ENCODE results near the gene NMNAT2. TPM values are rescaled to one million over a fixed set of nuclear protein-coding genes. Genes with fewer than 3 reads are reported as not detected.

The NMNAT2 gene
- total RNA-seq: 1 to 10 TPM in 2 of 3 donors, under 1 TPM in 1; 0.29 to 2.4 (median 1.6) TPM

GRCh38 chr1:183417772-183418491 lies at the start of gene NMNAT2:
Gene NMNAT2, minus strand, starts transcription at chr1:183418380. Its CDS starts 113 bp downstream, at chr1:183418267.
- Histone ChIP-seq H3K9me3 (no peaks in the 10 kb centered on the region), H3K4me3 (peak within 1 kb of the TSS; percentile 3 to 60 (median 36)), H3K36me3 (no peaks in the 10 kb centered on the region), H3K4me1 (peaks cover 4 to 14% of the 10 kb centered on the region in 2 donors), H3K27me3 (peaks cover 0 to 43% of the 10 kb centered on the region in 2 donors), H3K27ac (no peak within 1 kb of the TSS)
- TF ChIP-seq POLR2A (IDR thresholded peaks at IDR 0.05) (no peak), CTCF (IDR thresholded peaks at IDR 0.05) (no peak), POLR2AphosphoS5 (IDR thresholded peaks at IDR 0.05) (no peak)
- DNase-seq (ENCODE audit: low spot score in 2 of 2): no peak
- intact Hi-C loops (cut with DNase I; ENCODE audit: low total_unique reads): no loop called here

- no peaks in the 10 kb centered on the region for H3K27me3 ChIP-seq
- TF ChIP-seq CTCF (IDR thresholded peaks at IDR 0.05) (no peak), POLR2AphosphoS5 (IDR thresholded peaks at IDR 0.05) (no peak), POLR2A (IDR thresholded peaks at IDR 0.05) (no peak)
- no peak overlapping the region for H3K27ac ChIP-seq
- no peaks in the 10 kb centered on the region for H3K36me3 ChIP-seq
- no peak for DNase-seq (ENCODE audit: low spot score in 2 of 2)
- H3K4me1 ChIP-seq: no peaks in the 10 kb centered on the region
- intact Hi-C loops (cut with DNase I; ENCODE audit: low total_unique reads): no loop called here
- no peak overlapping the region for H3K4me3 ChIP-seq
- no peaks in the 10 kb centered on the region for H3K9me3 ChIP-seq
Observed at GRCh38 chr1:183467687-183468086, 49.5 kb upstream of the NMNAT2 start.

GRCh38 chr1:183466781-183467180 lies 48.6 kb upstream of the NMNAT2 start:
- no peaks in the 10 kb centered on the region for H3K4me1 ChIP-seq
- no peaks in the 10 kb centered on the region for H3K27me3 ChIP-seq
- DNase-seq (ENCODE audit: low spot score in 2 of 2): no peak
- intact Hi-C loops (cut with DNase I; ENCODE audit: low total_unique reads): no loop called here
- TF ChIP-seq CTCF (IDR thresholded peaks at IDR 0.05): no peak
- TF ChIP-seq POLR2AphosphoS5 (IDR thresholded peaks at IDR 0.05): no peak
- TF ChIP-seq POLR2A (IDR thresholded peaks at IDR 0.05): no peak
- H3K4me3 ChIP-seq: no peak overlapping the region
- no peaks in the 10 kb centered on the region for H3K9me3 ChIP-seq
- no peak overlapping the region for H3K27ac ChIP-seq
- H3K36me3 ChIP-seq: no peaks in the 10 kb centered on the region

GRCh38 chr1:183463566-183463965 lies 45.4 kb upstream of the NMNAT2 start:
- TF ChIP-seq POLR2A (IDR thresholded peaks at IDR 0.05): no peak
- no peak for TF ChIP-seq CTCF (IDR thresholded peaks at IDR 0.05)
- TF ChIP-seq POLR2AphosphoS5 (IDR thresholded peaks at IDR 0.05): no peak
- Histone ChIP-seq H3K36me3 (no peaks in the 10 kb centered on the region), H3K27me3 (no peaks in the 10 kb centered on the region), H3K27ac (no peak overlapping the region), H3K4me1 (no peaks in the 10 kb centered on the region), H3K4me3 (no peak overlapping the region), H3K9me3 (no peaks in the 10 kb centered on the region)
- no peak for DNase-seq (ENCODE audit: low spot score in 2 of 2)
- intact Hi-C loops (cut with DNase I; ENCODE audit: low total_unique reads): no loop called here

GRCh38 chr1:183461350-183461749 lies 43.2 kb upstream of the NMNAT2 start:
- Histone ChIP-seq H3K4me3 (no peak overlapping the region), H3K27me3 (no peaks in the 10 kb centered on the region), H3K27ac (no peak overlapping the region), H3K9me3 (no peaks in the 10 kb centered on the region), H3K4me1 (no peaks in the 10 kb centered on the region), H3K36me3 (no peaks in the 10 kb centered on the region)
- intact Hi-C loops (cut with DNase I; ENCODE audit: low total_unique reads): no loop called here
- TF ChIP-seq CTCF (IDR thresholded peaks at IDR 0.05) (no peak), POLR2A (IDR thresholded peaks at IDR 0.05) (no peak), POLR2AphosphoS5 (IDR thresholded peaks at IDR 0.05) (no peak)
- DNase-seq (ENCODE audit: low spot score in 2 of 2): no peak
